ENCODE results near the gene GABARAP. TPM values are rescaled to one million over a fixed set of nuclear protein-coding genes. Genes with fewer than 3 reads are reported as not detected.
"Not testable (repeated sequence)": the region's sequence is repeated elsewhere in the genome, so short reads cannot be mapped to it uniquely, and the experiment has no call there.

The GABARAP gene
- total and polyA plus RNA-seq, 2 experiments from 2014 or later: 517 to 772 TPM

- Histone ChIP-seq H3K27ac (no peak overlapping the region), H3K4me3 (no peak overlapping the region)
- no peak for TF ChIP-seq CTCF (IDR thresholded peaks at IDR 0.05; ENCODE audit: low read depth, low read length)
Measured at GRCh38 chr17:7246779-7247178, 4.5 kb upstream of the GABARAP start.

GRCh38 chr17:7243838-7244237, 1.6 kb upstream of the GABARAP start:
- Histone ChIP-seq H3K27ac (peak overlapping the region; percentile 98), H3K4me1 (ENCODE audit: low read depth) (peaks cover 22% of the 10 kb centered on the region), H3K36me3 (peaks cover 17% of the 10 kb centered on the region)
- H3K4me3 ChIP-seq; DNase-seq (ENCODE audit: low read depth in 1 of 2, low spot score in 1 of 2); H3K9me3 ChIP-seq (ENCODE audit: low read depth); H3K27me3 ChIP-seq: not testable (repeated sequence)

More at GRCh38 chr17:7246779-7247178, 4.5 kb upstream of the GABARAP start:
- H3K36me3 ChIP-seq: peaks cover 17% of the 10 kb centered on the region
- no peaks in the 10 kb centered on the region for H3K27me3 ChIP-seq
- H3K4me1 ChIP-seq (ENCODE audit: low read depth): peaks cover 21% of the 10 kb centered on the region
- no peak for DNase-seq (ENCODE audit: low read depth in 1 of 2, low spot score in 1 of 2)
- no peaks in the 10 kb centered on the region for H3K9me3 ChIP-seq (ENCODE audit: low read depth)

- Histone ChIP-seq H3K36me3 (peaks cover 17% of the 10 kb centered on the region), H3K27ac (peak overlapping the region; percentile 98), H3K4me1 (ENCODE audit: low read depth) (peaks cover 18% of the 10 kb centered on the region), H3K9me3 (ENCODE audit: low read depth) (no peaks in the 10 kb centered on the region), H3K27me3 (no peaks in the 10 kb centered on the region), H3K4me3 (peak overlapping the region; percentile 72)
- no peak for TF ChIP-seq CTCF (IDR thresholded peaks at IDR 0.05; ENCODE audit: low read depth, low read length)
- DNase-seq (ENCODE audit: low read depth in 1 of 2, low spot score in 1 of 2): no peak
Measured at GRCh38 chr17:7243453-7243729, 1.1 kb upstream of the GABARAP start.

- H3K4me1 ChIP-seq (ENCODE audit: low read depth): peaks cover 18% of the 10 kb centered on the region
- no peaks in the 10 kb centered on the region for H3K9me3 ChIP-seq (ENCODE audit: low read depth)
- peak overlapping the region; percentile 98 for H3K27ac ChIP-seq
- no peaks in the 10 kb centered on the region for H3K27me3 ChIP-seq
- peaks cover 17% of the 10 kb centered on the region for H3K36me3 ChIP-seq
- TF ChIP-seq CTCF (IDR thresholded peaks at IDR 0.05; ENCODE audit: low read depth, low read length): no peak
- H3K4me3 ChIP-seq: peak overlapping the region; percentile 72
- peak; percentile 98 for DNase-seq (ENCODE audit: low read depth in 1 of 2, low spot score in 1 of 2)
Measured at GRCh38 chr17:7242717-7243452, 636 bp upstream of the GABARAP start.

- Histone ChIP-seq H3K27ac (peak overlapping the region; percentile 98), H3K4me3 (peak overlapping the region; percentile 72), H3K27me3 (no peaks in the 10 kb centered on the region), H3K36me3 (peaks cover 16% of the 10 kb centered on the region), H3K9me3 (ENCODE audit: low read depth) (no peaks in the 10 kb centered on the region), H3K4me1 (ENCODE audit: low read depth) (peaks cover 18% of the 10 kb centered on the region)
- TF ChIP-seq CTCF (IDR thresholded peaks at IDR 0.05; ENCODE audit: low read depth, low read length): no peak
- no peak for DNase-seq (ENCODE audit: low read depth in 1 of 2, low spot score in 1 of 2)
Measured at GRCh38 chr17:7241090-7241733, 1.0 kb downstream of the GABARAP start.

GRCh38 chr17:7240375-7240774, 1.9 kb downstream of the GABARAP start:
- peak overlapping the region; percentile 19 for H3K4me3 ChIP-seq
- H3K27ac ChIP-seq: no peak overlapping the region
- no peaks in the 10 kb centered on the region for H3K27me3 ChIP-seq
- peaks cover 12% of the 10 kb centered on the region for H3K36me3 ChIP-seq
- no peak for TF ChIP-seq CTCF (IDR thresholded peaks at IDR 0.05; ENCODE audit: low read depth, low read length)
- H3K9me3 ChIP-seq (ENCODE audit: low read depth): no peaks in the 10 kb centered on the region
- no peak for DNase-seq (ENCODE audit: low read depth in 1 of 2, low spot score in 1 of 2)
- peaks cover 18% of the 10 kb centered on the region for H3K4me1 ChIP-seq (ENCODE audit: low read depth)
